Measurements from ENCODE around the gene NFATC1.

The NFATC1 gene

DNA sequence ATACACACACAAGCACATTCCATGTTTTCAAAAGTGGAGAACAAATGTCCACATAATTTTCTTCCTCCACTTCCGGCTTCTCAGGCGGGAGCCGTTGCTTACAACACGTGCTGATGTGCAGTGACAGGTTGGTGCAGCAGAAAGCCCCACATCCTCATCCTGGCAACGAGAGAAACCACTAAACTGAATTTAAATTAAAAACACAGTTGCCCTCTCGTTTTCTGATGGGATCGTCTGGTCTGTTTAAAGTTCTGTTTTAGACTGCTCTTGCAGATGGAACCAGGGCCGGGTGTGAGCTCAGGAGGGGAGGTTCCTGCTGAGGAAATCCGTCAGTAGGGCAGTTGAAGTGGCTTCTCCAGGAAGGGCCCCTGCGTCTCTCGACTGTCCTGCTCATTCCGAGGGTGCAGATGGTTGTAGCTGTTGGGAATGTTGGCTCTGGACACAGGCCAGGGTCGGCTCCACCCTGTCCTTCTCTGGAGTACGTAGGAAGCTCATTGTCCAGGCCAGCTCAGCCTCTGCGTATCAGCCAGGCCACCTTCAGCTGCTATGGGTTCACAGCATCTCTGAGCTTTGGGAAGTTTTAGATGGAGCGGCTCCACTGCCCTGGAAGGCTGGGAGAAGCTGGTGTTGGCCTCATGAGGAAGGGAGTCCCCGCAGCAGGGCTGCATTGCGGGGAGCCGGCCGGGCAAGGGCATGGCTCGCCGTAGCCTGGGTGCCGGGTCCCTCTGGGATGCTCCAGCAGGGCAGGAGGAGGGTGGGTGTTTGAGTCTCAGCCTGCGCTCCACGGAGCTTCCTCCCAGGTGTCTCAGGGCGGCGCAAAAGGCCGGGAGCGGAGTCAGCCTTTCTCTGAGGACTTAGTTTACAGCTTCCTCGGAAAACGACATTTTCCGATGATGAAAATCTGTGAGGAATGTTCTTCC, 58.3 kb downstream of the NFATC1 start:
- Histone ChIP-seq H3K9ac (no peak overlapping the region), H3K36me3 (ENCODE audit: control insufficient read depth, insufficient read depth, low read length) (no peaks in the 10 kb centered on the region), H3K4me2 (ENCODE audit: low read length) (no peak overlapping the region), H3K4me3 (ENCODE audit: low read depth, low read length) (no peak overlapping the region), H3K27me3 (ENCODE audit: control insufficient read depth, insufficient read depth, low read length) (no peaks in the 10 kb centered on the region), H3K9me3 (ENCODE audit: control insufficient read depth, low read length) (no peaks in the 10 kb centered on the region), H3K79me2 (no peaks in the 10 kb centered on the region), H3K4me1 (no peaks in the 10 kb centered on the region), H2AFZ (no peak overlapping the region), H3K27ac (no peak overlapping the region)
- TF ChIP-seq, protein P1, sequence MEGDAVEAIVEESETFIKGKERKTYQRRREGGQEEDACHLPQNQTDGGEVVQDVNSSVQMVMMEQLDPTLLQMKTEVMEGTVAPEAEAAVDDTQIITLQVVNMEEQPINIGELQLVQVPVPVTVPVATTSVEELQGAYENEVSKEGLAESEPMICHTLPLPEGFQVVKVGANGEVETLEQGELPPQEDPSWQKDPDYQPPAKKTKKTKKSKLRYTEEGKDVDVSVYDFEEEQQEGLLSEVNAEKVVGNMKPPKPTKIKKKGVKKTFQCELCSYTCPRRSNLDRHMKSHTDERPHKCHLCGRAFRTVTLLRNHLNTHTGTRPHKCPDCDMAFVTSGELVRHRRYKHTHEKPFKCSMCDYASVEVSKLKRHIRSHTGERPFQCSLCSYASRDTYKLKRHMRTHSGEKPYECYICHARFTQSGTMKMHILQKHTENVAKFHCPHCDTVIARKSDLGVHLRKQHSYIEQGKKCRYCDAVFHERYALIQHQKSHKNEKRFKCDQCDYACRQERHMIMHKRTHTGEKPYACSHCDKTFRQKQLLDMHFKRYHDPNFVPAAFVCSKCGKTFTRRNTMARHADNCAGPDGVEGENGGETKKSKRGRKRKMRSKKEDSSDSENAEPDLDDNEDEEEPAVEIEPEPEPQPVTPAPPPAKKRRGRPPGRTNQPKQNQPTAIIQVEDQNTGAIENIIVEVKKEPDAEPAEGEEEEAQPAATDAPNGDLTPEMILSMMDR (IDR thresholded peaks at IDR 0.05): no peak

DNA sequence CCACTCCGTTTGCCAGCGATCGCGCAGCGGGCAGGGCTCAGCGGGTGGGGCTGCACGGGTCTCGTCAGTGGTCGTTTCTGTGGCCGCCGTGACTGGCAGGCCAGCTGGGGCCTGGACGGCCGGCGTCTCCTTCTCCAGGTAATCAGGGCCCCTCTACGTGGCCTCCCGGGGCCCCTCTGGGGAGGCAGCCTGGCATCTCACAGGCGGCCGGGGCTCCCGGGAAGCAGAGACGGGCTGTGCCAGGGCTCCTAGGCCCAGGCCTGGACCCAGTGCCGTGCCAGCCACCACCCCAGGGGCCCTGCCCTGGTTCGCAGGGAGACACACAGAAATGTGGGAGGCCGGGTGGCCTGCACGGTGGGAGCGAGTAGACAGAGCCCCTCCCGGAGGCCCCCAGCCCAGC, 59.5 kb downstream of the NFATC1 start:
- TF ChIP-seq, protein P1 (IDR thresholded peaks at IDR 0.05): no peak
- no peaks in the 10 kb centered on the region for H3K36me3 ChIP-seq (ENCODE audit: control insufficient read depth, insufficient read depth, low read length)

DNA sequence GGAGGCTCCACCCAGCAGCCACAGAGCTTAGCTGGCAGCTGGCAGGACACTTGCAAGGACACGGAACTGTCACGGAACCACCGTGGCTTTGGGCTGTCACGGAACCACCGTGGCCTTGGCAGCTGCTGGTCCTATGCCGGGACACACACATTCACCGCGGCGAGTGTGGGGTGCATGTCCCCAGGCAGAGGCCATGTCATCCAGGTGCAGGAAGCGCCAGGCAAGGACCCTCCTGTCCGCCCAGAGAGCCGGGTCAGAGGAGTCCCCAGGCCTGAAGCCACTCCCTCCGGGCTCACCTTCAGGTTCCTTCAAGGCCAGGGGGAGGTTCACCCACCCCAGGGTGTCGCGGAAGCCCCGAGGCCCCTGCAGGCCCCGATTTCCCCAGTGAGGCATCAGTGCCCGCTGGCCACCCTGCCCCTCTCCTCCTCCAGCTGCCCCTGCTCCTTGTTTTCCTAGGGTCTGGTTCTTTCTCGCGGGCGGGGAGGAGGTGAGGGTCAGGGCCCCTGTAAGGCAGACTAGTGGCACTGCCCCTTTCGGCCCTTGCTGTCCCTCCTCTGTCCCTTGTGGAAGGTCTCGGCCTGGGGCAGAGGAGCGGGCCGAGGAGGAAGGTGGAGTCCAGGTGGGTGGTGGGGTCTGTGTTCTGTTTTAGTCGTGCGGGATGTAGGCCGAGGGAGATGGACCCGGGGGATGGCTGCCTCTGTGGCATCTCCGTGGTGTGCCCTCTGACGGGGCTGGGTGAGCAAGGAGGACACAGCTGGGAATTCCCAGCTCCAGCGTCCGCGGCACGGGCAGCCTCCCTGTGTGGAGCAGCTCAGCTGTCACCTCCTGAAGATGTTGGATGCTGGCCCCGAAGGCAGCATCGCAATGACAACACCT, 60.6 kb downstream of the NFATC1 start:
- no peaks in the 10 kb centered on the region for H3K9me3 ChIP-seq (ENCODE audit: control insufficient read depth, low read length)
- H3K4me2 ChIP-seq (ENCODE audit: low read length): no peak overlapping the region
- H3K4me1 ChIP-seq: no peaks in the 10 kb centered on the region
- TF ChIP-seq, protein P1 (IDR thresholded peaks at IDR 0.05): no peak
- no peak overlapping the region for H3K4me3 ChIP-seq (ENCODE audit: low read depth, low read length)
- H2AFZ ChIP-seq: no peak overlapping the region
- H3K36me3 ChIP-seq (ENCODE audit: control insufficient read depth, insufficient read depth, low read length): no peaks in the 10 kb centered on the region
- no peak overlapping the region for H3K9ac ChIP-seq
- H3K27ac ChIP-seq: no peak overlapping the region
- no peaks in the 10 kb centered on the region for H3K27me3 ChIP-seq (ENCODE audit: control insufficient read depth, insufficient read depth, low read length)
- H3K79me2 ChIP-seq: no peaks in the 10 kb centered on the region

More for the DNA sequence above, 59.5 kb downstream of the NFATC1 start:
- Histone ChIP-seq H3K4me2 (ENCODE audit: low read length) (no peak overlapping the region), H3K9ac (no peak overlapping the region), H3K27me3 (ENCODE audit: control insufficient read depth, insufficient read depth, low read length) (no peaks in the 10 kb centered on the region), H3K4me3 (ENCODE audit: low read depth, low read length) (no peak overlapping the region), H2AFZ (no peak overlapping the region), H3K9me3 (ENCODE audit: control insufficient read depth, low read length) (no peaks in the 10 kb centered on the region), H3K79me2 (no peaks in the 10 kb centered on the region), H3K4me1 (no peaks in the 10 kb centered on the region), H3K27ac (no peak overlapping the region)

DNA sequence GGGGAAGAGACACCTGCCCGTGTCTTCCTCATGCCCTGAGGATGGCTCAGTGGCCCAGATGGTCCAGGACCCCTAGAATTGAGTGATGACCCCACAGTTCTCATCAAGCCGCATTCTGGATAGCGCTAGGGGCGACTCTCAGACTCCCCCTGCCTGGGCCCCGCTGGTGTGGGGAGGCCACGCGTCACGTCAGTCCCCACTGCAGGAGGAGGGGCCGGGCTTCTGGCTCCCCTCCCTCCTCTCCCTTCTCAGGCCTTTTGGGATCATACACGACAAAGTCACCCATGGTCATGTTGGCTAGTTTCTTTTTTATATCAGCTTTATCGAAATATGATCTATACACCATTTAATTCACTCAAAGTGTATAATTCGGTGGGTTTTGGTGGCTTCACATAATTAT, 61.5 kb downstream of the NFATC1 start:
- no peaks in the 10 kb centered on the region for H3K4me1 ChIP-seq
- no peak overlapping the region for H3K4me2 ChIP-seq (ENCODE audit: low read length)
- TF ChIP-seq, protein P1 (IDR thresholded peaks at IDR 0.05): no peak
- no peak overlapping the region for H2AFZ ChIP-seq
- H3K36me3 ChIP-seq (ENCODE audit: control insufficient read depth, insufficient read depth, low read length): no peaks in the 10 kb centered on the region
- H3K9me3 ChIP-seq (ENCODE audit: control insufficient read depth, low read length): no peaks in the 10 kb centered on the region
- no peak overlapping the region for H3K9ac ChIP-seq
- no peaks in the 10 kb centered on the region for H3K27me3 ChIP-seq (ENCODE audit: control insufficient read depth, insufficient read depth, low read length)
- no peak overlapping the region for H3K27ac ChIP-seq
- H3K4me3 ChIP-seq (ENCODE audit: low read depth, low read length): no peak overlapping the region
- H3K79me2 ChIP-seq: no peaks in the 10 kb centered on the region

All from parathyroid adenoma (tissue), 2 donors.